HG03460 (cell line): Measurements from ENCODE around the gene DLGAP1.

Experiments used
- ATAC-seq: cut with Tn5 transposase; IDR thresholded peaks from one replicate; pipeline ENCODE4 v1.9.1; 2021; ENCODE audit not compliant: unreplicated experiment

The DLGAP1 gene

DNA sequence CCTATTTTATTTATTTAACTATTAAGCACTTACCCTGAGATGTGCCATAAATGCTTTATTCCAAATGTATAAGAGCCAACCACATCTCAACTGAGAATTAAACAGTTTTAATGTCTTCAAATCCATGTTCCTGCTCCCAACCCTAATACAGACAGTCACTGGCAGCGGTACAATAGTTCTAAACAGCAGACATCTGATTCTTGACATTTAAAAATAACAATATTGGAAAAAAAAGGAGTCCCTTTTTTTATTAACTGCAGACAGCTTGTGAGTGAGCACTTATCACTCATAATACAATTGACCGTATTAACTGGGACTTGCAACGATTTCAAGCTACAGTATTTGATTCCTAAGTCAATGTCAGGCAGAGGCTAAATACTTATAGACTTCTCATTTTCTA is 580.5 kb downstream of the DLGAP1 start:
- no peak for ATAC-seq

DNA sequence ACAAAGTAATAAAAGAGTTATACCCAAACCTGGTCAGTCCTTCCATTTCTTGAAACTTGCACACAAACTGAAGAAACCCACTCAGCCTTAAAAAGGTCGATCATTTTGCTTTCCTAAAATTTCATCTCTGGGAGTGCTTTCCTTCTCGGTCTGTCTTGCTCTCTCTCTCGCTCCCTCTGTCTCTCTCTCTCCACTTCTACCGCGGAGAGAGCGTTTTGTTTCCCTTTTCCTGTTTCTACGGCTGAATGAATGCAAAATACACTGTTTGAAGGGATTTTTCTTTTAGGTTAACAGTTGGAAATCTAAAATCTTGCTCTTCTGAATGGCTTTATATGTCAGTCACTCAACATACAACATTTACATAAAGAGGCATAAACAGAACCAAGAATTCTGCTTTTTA is 581.0 kb downstream of the DLGAP1 start:
- ATAC-seq, result no peak

DNA sequence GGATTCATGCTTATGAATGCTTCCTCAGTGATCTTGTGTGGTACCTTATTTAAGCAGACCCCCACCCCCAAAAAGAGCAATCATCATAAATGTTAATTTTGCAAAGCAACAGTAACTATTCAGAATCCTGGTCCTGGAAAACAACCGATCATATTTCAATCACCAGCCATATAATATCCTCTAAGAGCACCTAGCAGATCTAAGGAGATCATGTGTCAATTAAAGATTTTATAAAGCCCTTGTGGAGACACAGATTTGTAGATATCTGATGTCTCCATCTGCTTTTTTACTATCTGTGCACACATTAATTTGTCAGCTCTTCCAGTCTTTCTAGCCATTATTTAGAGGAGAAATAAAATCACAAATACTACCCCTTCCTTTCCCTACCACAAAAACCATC is 581.4 kb downstream of the DLGAP1 start:
- ATAC-seq, result no peak

DNA sequence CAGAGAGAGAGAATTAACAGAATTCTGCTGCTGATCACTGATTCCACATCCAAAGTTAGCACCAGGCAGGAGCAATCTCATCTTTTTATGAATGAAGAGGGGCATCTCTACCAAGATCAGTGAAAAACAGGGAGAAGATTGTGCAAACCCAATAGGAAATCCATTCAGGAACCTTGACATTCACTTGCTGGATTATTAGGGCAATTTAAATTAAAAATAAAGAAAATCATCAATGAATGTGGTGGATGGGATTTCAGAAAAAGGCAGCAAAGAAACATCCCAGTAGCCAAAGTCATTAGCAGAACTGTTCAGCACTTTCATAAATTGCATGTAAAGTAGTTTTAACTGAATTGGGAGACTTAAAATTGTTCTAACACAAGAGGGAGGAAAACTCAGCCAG is 581.9 kb downstream of the DLGAP1 start:
- ATAC-seq, result no peak

DNA sequence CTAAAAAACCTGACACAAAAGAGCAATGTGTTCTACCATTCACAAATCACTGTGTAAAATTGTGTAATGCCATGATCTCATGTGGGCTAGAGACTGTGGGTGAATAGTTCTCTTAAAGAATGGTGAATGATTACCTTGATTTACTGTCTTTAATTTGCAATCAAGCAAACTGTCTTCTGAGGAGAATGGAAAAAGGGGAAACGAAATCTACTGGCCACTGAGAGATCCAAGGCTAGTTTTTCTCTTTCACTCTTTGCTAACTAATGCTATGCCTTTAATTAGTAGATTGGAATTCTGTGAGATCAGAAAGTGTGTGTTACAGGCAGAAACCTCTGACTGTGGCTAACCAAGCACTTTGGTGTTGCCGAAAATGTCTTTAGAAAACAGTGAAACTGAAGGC is 582.5 kb downstream of the DLGAP1 start:
- no peak for ATAC-seq

DNA sequence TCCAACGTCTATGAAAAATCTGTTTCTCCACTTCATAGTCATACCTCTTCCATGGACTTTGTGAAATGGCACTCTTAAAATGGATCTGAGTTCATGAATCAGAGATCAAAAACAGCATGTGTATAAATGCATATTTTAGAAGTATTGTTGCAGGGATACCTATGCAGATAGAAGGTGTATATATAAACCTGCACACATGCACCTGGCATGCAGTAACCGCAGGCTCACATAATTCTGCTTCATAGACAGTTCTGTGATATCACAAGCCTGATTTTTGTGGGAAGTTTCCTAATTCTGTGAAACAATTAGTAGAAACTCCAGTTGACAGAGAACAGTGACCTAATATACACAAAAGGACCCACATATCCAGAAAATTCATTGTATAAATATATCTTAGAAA is 583.4 kb downstream of the DLGAP1 start:
- no peak for ATAC-seq

DNA sequence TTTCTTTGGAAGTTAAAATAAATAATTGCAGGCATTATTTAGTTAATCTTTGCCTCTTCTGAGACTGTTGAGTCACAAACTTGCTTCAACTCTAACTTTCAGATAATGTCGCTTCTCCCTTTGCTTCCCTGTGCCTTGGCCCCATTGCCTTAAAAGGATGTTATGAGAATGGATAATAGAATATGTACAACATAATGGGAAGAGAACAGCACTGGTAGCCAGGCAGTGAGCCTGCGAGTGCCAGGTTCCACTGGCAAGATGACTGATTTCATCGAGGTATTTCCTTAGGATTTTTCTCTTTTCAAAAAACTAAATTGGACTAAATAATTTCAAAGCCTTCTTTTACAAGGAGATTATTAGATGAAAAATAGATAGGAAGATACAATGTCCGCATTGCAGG is 584.2 kb downstream of the DLGAP1 start:
- ATAC-seq, result no peak

DNA sequence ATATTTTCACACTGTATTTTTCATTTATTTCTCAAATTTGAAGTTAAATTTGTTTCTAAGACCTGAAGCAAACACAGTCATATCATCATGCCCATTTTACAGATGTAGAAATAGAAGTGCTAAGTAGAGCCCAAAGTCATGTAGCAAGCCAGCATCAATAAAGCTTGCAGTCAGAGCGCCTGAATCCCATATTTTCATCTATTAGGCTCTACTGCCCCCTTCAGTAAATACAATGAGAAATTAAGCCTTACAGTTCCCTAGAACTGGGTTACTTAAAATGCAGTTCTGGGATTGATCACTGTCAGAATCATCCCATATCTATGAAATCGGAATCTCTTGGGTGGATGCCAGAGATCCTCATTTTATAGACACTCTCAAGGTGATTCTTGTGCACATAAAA is 585.3 kb downstream of the DLGAP1 start:
- ATAC-seq, result no peak

DNA sequence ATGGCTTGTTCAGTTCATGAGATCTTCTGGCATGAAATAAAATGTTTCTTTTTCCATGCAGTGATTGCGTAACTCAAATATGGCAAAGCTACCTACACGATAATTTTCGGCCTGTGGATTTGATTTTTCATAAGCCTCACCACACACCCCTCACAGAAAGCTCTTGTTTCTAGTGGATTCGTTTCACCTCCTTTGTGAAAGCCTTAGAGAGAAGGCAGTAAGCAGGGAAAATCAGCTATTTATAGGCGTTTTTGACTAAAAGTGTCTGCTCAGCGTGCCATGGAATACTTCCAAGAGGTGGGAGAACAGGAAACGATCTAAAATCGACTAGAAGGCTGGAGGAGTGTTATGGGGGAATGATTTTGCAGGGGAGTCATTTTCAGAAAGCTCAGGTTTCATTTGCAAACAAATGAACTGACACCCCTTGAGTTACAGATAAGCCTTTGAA is 587.2 kb downstream of the DLGAP1 start:
- no peak for ATAC-seq

DNA sequence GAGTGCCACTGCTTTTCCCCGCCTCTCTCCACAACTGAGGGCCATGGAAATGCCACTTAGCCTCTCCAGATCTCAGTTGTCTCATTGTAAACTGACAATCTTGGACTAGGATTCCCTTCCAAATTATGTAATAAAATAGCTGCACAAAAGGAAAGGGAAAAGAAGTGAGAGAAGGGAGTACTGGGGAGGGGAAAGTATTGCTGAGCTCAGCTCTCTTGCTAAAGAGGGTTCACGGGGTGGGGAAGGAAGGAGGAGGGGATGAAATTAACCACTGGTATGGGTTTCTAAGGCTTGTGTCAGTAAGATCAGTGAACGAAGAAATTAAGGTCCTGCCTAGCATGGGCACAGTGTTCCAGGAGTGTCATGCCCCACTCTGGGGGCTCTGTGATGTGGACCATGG is 587.9 kb downstream of the DLGAP1 start:
- no peak for ATAC-seq

DNA sequence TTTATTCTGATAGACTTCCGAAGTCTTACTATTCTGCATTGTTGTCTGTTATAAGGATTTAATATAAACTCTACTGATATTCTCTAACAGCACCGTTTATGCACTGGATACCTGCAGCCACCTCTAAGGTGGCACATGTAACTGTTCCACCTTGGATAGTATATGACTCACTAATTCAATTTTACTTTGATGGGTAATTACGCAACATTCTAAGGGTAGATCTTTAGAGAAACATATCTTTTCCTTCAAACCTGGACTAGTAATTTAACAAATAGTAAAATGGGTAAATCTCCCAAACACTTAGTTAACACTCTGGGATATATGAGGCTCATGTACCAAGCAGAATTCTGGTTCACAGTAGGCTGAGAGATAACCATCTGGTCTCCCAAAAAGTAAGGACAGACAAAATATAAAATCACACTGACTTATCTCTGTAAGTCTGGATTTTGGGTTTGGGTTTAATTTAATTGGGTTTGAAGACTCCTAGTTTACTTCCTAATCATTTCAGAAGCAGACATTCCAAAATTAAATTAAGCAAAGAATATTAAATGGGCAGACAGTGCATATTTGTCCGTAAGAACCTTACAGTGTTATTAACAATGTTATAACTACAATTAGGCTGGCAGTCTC is 590.3 kb downstream of the DLGAP1 start:
- no peak for ATAC-seq

DNA sequence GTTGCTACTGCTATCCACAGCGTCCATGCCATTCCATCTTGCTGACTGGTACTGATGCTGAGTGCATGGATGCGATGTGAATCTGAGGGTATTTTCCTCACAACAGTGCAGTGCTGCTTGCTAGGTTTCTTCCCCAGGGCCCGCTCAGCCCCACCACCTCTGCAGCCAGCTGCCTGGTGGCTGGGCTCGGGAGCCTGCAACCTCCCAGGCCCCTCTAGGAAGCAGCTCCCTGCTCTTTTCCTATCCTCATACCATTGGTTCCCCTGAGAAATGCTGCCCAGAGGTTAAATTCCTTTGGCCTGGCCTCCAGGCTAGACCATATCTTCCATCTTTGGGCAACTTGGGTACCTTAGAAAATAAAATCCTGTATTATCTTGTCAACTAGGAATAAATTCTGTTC is 591.5 kb downstream of the DLGAP1 start:
- no peak for ATAC-seq

DNA sequence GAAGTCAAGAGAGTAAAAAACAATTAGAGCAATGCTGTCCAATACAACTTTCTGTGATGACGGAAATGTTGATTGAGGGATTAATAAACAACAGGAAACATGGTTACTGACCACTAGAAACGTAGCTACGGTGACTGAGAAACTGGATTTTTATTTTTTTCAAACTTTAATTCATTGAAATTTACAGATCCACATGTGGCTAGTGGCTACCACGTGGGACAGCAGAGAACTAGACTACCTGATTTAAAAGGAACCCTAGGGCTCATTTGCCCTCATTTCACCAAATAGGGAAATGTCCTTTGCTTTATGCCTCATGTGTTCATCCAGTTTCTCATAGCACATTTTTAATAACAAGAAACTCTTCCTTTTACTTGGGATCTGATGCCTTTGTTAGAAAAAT is 592.1 kb downstream of the DLGAP1 start:
- no peak for ATAC-seq

DNA sequence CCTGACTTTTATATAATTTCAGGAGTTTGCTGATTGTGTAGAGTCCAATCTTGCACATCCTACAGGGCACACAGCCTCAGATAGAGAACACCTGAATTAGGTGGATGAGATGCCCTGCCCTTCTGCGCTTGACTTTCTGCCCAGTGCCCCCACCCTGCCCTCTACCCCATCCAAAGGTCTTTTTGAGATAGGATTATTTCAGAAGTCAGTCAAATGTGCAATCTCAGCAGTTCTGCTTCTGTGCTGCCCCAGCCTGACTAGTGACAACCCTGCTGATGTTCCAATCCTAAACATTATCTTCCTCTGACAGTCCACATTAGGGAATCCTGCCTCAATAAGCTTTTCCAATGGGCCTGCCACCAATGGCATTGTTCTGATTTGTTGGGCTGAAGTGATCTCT is 593.6 kb downstream of the DLGAP1 start:
- no peak for ATAC-seq

DNA sequence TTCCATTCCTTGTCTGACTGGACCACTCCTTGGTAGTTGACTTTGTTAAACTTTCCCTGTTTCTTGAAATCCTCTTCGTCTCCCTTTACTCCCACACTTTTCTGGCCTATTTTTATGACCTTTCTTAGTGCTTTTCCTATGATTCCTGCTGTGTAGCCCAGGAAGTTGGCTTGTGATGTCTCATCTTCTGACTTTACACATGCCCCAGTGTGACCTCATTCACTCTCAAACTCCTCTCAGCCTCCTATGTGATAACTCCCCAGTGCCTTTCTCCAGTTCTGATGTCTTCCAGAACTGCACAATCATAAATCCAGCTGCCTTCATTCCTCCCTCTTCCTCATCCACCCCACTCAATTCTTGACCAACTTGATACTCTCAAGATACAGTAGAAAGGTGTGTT is 597.6 kb downstream of the DLGAP1 start:
- no peak for ATAC-seq

DNA sequence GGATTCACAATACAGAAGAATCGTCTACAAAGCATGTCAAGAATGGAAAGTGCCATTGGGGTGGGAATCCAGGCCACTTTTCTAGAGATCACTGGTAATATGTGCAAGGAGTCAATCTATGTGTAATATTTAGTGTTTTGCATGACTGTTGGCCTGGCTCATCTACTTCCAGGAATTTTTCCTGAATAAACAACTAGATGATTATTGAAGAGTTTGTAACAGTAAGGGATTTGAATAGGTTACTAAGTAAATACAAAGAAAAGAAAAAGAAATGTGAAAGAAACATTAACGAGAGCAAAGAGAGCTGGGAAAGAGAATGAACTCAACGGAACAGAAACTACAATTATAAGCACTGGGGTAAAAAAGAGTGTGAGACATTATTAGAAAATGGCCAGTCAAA is 599.1 kb downstream of the DLGAP1 start:
- ATAC-seq, result no peak

DNA sequence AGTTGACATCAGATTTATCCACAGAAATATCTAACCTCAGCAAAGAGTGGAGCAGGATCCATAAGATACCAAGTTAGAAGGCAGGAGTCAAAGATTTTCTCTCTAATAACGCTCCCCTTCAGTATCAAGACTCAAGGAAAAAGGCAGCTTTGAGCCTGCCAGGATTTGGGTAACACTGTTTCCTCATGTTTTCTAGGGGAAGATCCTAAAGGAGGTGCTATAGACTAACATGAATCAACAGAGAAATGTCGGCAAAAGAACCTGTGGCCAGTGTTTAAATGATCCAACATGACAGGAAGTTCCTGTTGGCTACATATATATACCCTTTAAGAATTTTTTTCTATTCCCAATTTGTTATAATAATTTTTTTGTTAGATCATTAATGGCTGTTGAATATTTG is 602.8 kb downstream of the DLGAP1 start:
- ATAC-seq, result no peak

DNA sequence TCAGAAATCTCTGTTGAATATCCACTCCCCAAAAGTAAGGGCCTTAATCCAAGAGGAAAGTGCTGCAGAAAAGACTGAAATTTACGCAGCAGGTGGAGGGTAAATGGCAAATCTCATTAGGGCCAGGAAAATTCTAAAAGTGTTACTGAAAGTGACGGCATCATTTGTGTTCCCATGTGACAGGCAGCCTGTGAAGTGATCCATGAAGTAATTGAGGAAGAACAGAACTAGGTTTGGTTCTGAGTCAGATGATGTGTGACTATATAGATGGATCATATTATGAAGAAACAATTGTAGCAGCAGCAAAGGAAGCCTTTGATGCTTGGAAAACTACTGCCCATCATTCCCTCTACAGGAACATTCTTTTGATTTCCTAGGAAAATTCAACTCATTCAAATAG is 603.9 kb downstream of the DLGAP1 start:
- ATAC-seq, result no peak

DNA sequence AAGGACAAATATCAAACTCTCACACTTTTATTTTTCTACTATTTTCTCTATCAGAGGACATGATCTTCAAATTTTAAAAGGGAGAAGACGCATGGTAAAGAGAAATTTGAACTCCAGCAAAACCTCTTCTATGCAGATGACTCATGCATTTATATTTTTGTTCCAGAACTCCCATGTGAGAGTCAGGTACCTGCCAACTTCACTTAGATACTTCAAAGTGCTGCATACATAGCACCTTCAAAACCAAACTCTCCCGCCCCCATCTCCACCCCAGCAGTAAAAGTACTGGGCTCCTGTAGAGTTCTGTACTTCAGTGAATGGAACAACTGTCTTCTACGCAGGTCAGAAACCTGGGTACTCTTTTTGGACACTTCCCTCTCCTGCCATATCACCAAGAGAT is 606.8 kb downstream of the DLGAP1 start:
- ATAC-seq, result no peak

DNA sequence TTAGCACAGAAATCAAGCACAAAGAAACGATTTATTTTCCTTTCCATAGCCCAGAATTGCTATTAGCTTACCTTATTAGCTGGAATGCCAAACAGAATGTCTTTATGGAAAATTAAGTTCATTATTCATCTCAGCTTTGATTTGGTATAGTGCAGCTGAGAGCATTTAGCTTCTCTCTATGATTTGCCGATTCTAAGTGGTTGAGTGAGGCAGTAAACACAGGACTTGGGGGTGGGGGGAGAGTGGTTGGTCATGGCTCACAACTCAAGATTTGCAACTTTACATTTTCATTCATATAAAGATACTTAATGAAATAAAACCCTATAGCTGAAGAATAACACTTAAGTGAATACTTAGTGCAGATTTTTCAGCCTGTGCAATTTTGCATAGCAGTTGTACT is 609.9 kb downstream of the DLGAP1 start:
- ATAC-seq, result no peak

DNA sequence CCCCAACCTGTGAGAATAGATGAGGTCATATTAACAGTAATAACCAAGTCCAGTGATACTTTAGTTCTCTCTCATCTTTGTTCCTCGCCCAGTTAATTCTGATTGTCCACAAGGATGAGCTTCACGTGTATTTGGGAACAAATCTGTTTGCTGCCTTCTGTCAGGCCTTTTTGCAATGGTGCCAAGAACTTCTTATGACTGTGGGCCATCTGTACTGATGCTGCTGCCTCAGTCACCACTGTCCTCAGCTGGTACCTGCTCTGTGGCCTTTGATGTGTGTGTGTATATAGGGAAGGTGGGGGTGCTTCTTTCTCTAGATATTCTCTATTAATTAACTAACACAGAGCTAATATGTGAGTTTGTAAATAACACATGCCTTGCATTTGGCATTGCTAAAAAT is 612.3 kb downstream of the DLGAP1 start:
- no peak for ATAC-seq

DNA sequence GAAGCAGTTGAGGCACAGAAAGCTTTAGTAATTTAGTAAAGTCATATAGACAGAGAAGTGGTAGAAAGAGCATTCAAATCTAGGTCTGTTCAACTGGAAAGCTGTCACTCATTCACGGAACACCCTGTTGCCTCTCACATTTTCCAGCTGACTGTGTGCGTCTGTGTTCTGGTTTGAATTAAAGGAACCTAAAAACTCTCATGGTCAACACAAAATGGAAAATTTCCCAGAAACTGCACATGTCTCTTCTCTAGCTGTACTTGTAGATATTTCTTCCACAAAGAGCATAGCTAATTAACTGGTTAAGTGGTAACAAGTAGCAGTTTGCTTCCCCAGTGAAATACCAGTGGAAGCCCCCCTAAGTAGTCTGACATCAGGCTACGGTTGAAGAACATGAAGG is 614.3 kb downstream of the DLGAP1 start:
- ATAC-seq, result no peak

DNA sequence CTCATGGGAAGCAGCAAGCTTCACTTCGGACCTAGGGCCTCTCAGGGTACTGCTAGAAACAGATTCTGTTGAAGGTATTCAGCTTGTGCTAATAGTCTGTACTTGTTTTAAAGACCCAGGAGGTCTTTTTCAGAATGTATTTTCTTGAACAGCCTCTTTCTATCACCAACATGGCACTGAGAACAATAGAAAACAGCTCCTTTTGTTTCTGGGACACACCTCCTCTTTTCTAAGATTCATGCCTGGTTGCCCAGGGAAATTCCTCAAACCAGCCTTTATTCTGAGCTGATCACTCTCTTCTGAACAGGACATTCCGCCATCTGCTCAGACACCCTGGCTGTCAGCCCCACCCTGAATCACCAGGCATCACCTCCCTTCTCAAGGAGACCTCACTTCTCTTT is 615.5 kb downstream of the DLGAP1 start:
- ATAC-seq, result no peak
